D341Med (cell line): ENCODE data around the gene SLC25A20.
"Not testable (repeated sequence)": the region's sequence is repeated elsewhere in the genome, so short reads cannot be mapped to it uniquely, and the experiment has no call there.

Source experiments
- DNase-seq: peaks from one replicate; pipeline ENCODE4 v3.0.0; 2012; ENCODE audit warnings: low spot score

The SLC25A20 gene

GRCh38 chr3:48845170-48845569 lies 53.5 kb downstream of the SLC25A20 start:
- DNase-seq: no peak

GRCh38 chr3:48837163-48837562 lies 61.5 kb downstream of the SLC25A20 start:
- DNase-seq: no peak

- no peak for DNase-seq
Measured at GRCh38 chr3:48835650-48836366, 62.9 kb downstream of the SLC25A20 start.

- no peak for DNase-seq
Measured at GRCh38 chr3:48832684-48833083, 66.0 kb downstream of the SLC25A20 start.

- no peak for DNase-seq
Measured at GRCh38 chr3:48830715-48831114, 68.0 kb downstream of the SLC25A20 start.

- not testable (repeated sequence) for DNase-seq
Measured at GRCh38 chr3:48829525-48829924, 69.2 kb downstream of the SLC25A20 start.

GRCh38 chr3:48827874-48828273 lies 70.8 kb downstream of the SLC25A20 start:
- not testable (repeated sequence) for DNase-seq

- no peak for DNase-seq
Measured at GRCh38 chr3:48826451-48826850, 72.2 kb downstream of the SLC25A20 start.

- no peak for DNase-seq
Measured at GRCh38 chr3:48820612-48821324, 77.9 kb downstream of the SLC25A20 start.

GRCh38 chr3:48819234-48820221 lies 79.2 kb downstream of the SLC25A20 start:
- no peak for DNase-seq

GRCh38 chr3:48811524-48811923 lies 87.2 kb downstream of the SLC25A20 start:
- DNase-seq: no peak
